Measurements from ENCODE around the gene MMP17. TPM values are rescaled to one million over a fixed set of nuclear protein-coding genes. Genes with fewer than 3 reads are reported as not detected.
A peak's percentile ranks its signal among the peaks of the same experiment; 100 is the strongest.

Gene MMP17
- polyA plus RNA-seq, 1 donor (not counting 4 experiments of a cell fraction or from before 2014, with no cell fraction given), result 2.3 TPM

GRCh38 chr12:131832321-131833231, 4.4 kb downstream of the MMP17 start:
- Histone ChIP-seq H3K27me3 (ENCODE audit: control insufficient read depth, extremely low read depth, insufficient read depth, low read length) (peaks cover 34% of the 10 kb centered on the region), H4K20me1 (ENCODE audit: control insufficient read depth, extremely low read depth, insufficient read depth, low read length) (no peaks in the 10 kb centered on the region), H3K9me3 (ENCODE audit: control insufficient read depth, low read depth, low read length) (no peaks in the 10 kb centered on the region), H3K36me3 (ENCODE audit: control insufficient read depth in 2 of 2, extremely low read depth in 1 of 2, insufficient read depth in 2 of 2, low read length in 2 of 2) (no peaks in the 10 kb centered on the region), H3K27ac (ENCODE audit: control insufficient read depth, insufficient read depth, low read length) (no peak overlapping the region), H3K79me2 (ENCODE audit: control insufficient read depth, insufficient read depth, low read length) (no peaks in the 10 kb centered on the region), H3K4me2 (ENCODE audit: control insufficient read depth, extremely low read depth, insufficient read depth, low read depth, low read length) (peak overlapping the region; percentile 54), H3K4me1 (ENCODE audit: control insufficient read depth, extremely low read depth, insufficient read depth, low read length) (peaks cover 8% of the 10 kb centered on the region), H3K9me1 (ENCODE audit: control insufficient read depth, extremely low read depth, insufficient read depth, low read length) (no peaks in the 10 kb centered on the region), H2AFZ (ENCODE audit: control insufficient read depth, low read length) (no peak overlapping the region), H3K9ac (ENCODE audit: control insufficient read depth, extremely low read depth, insufficient read depth, low read length) (no peak overlapping the region), H3K4me3 (ENCODE audit: control insufficient read depth in 2 of 3, extremely low read depth in 1 of 3, insufficient read depth in 2 of 3, low read depth in 1 of 3, low read length in 3 of 3) (peak overlapping the region in 1 of 3 experiments; percentile 8)
- FAIRE-seq (no peak), DNase-seq (ENCODE audit: low read depth, low spot score) (no peak)
- TF ChIP-seq CTCF (optimal IDR thresholded peaks at IDR 0.05 in 1 of 3, IDR thresholded peaks at IDR 0.05 in 1 of 3, conservative IDR thresholded peaks at IDR 0.05 in 1 of 3; ENCODE audit: extremely low read depth in 1 of 3, insufficient read depth in 2 of 3, low read length in 3 of 3), result no peak
- peak; percentile 68 for TF ChIP-seq EZH2 (IDR thresholded peaks at IDR 0.05; ENCODE audit: low read length)
- dilution Hi-C loops (cut with MboI; ENCODE audit: extremely low pct_ligation_motif_present, low sequenced_read_pairs), result no loop called here

- Histone ChIP-seq H3K4me2 (ENCODE audit: control insufficient read depth, extremely low read depth, insufficient read depth, low read depth, low read length) (no peak overlapping the region), H3K4me1 (ENCODE audit: control insufficient read depth, extremely low read depth, insufficient read depth, low read length) (peaks cover 8% of the 10 kb centered on the region), H3K36me3 (ENCODE audit: control insufficient read depth in 2 of 2, extremely low read depth in 1 of 2, insufficient read depth in 2 of 2, low read length in 2 of 2) (no peaks in the 10 kb centered on the region), H3K9me1 (ENCODE audit: control insufficient read depth, extremely low read depth, insufficient read depth, low read length) (no peaks in the 10 kb centered on the region), H3K9ac (ENCODE audit: control insufficient read depth, extremely low read depth, insufficient read depth, low read length) (no peak overlapping the region), H3K27ac (ENCODE audit: control insufficient read depth, insufficient read depth, low read length) (no peak overlapping the region), H3K9me3 (ENCODE audit: control insufficient read depth, low read depth, low read length) (no peaks in the 10 kb centered on the region), H3K4me3 (ENCODE audit: control insufficient read depth in 2 of 3, extremely low read depth in 1 of 3, insufficient read depth in 2 of 3, low read depth in 1 of 3, low read length in 3 of 3) (no peak overlapping the region), H4K20me1 (ENCODE audit: control insufficient read depth, extremely low read depth, insufficient read depth, low read length) (no peaks in the 10 kb centered on the region), H3K27me3 (ENCODE audit: control insufficient read depth, extremely low read depth, insufficient read depth, low read length) (peaks cover 33% of the 10 kb centered on the region), H2AFZ (ENCODE audit: control insufficient read depth, low read length) (no peak overlapping the region), H3K79me2 (ENCODE audit: control insufficient read depth, insufficient read depth, low read length) (no peaks in the 10 kb centered on the region)
- dilution Hi-C loops (cut with MboI; ENCODE audit: extremely low pct_ligation_motif_present, low sequenced_read_pairs), result no loop called here
- DNase-seq (ENCODE audit: low read depth, low spot score) (no peak), FAIRE-seq (no peak)
- TF ChIP-seq CTCF (optimal IDR thresholded peaks at IDR 0.05 in 1 of 3, IDR thresholded peaks at IDR 0.05 in 1 of 3, conservative IDR thresholded peaks at IDR 0.05 in 1 of 3; ENCODE audit: extremely low read depth in 1 of 3, insufficient read depth in 2 of 3, low read length in 3 of 3), result no peak
- TF ChIP-seq EZH2 (IDR thresholded peaks at IDR 0.05; ENCODE audit: low read length), result no peak
Measured at GRCh38 chr12:131833288-131833895, 5.2 kb downstream of the MMP17 start.
